ENCODE measurements around the gene C20orf204.

- TF ChIP-seq POLR2A (IDR thresholded peaks at IDR 0.05) (no peak), CTCF (IDR thresholded peaks at IDR 0.05) (no peak)
Measured at GRCh38 chr20:64067005-64067632, 31.1 kb downstream of the C20orf204 start.

Data from tibial nerve (tissue), 3 donors.